Measurements from ENCODE around the gene FLRT2.

Gene FLRT2

GRCh38 chr14:85620947-85621346, 91.0 kb downstream of the FLRT2 start:
- Histone ChIP-seq H3K27ac (ENCODE audit: low read depth, low read length, poor library complexity, severe bottlenecking) (no peak overlapping the region), H3K27me3 (ENCODE audit: insufficient read depth, low read length) (no peaks in the 10 kb centered on the region), H3K9me2 (ENCODE audit: low read depth, low read length) (no peaks in the 10 kb centered on the region), H3K4me3 (ENCODE audit: low read depth, low read length, poor library complexity, severe bottlenecking) (no peak overlapping the region), H2AFZ (ENCODE audit: low read length) (no peak overlapping the region), H3F3A (ENCODE audit: insufficient read depth, low read length) (no peaks in the 10 kb centered on the region), H4K20me1 (ENCODE audit: insufficient read depth, low read length) (no peaks in the 10 kb centered on the region), H3K36me3 (ENCODE audit: insufficient read depth, low read length) (no peaks in the 10 kb centered on the region), H3K4me2 (ENCODE audit: low read length) (no peak overlapping the region), H3K4me1 (ENCODE audit: insufficient read depth, low read length, severe bottlenecking) (no peaks in the 10 kb centered on the region), H3K79me2 (ENCODE audit: insufficient read depth, low read length) (no peaks in the 10 kb centered on the region), H3K9me3 (ENCODE audit: low read length) (no peaks in the 10 kb centered on the region), H3K9ac (ENCODE audit: low read length) (no peak overlapping the region)
- no peak for TF ChIP-seq EZH2 (IDR thresholded peaks at IDR 0.05; ENCODE audit: borderline replicate concordance, low read length)
- TF ChIP-seq CTCF (IDR thresholded peaks at IDR 0.05; ENCODE audit: low read length), result no peak

- Histone ChIP-seq H3K4me3 (ENCODE audit: low read depth, low read length, poor library complexity, severe bottlenecking) (no peak overlapping the region), H4K20me1 (ENCODE audit: insufficient read depth, low read length) (no peaks in the 10 kb centered on the region), H3K9ac (ENCODE audit: low read length) (no peak overlapping the region), H3K79me2 (ENCODE audit: insufficient read depth, low read length) (no peaks in the 10 kb centered on the region), H3K27ac (ENCODE audit: low read depth, low read length, poor library complexity, severe bottlenecking) (no peak overlapping the region), H3K36me3 (ENCODE audit: insufficient read depth, low read length) (no peaks in the 10 kb centered on the region), H3K9me2 (ENCODE audit: low read depth, low read length) (no peaks in the 10 kb centered on the region), H3K9me3 (ENCODE audit: low read length) (no peaks in the 10 kb centered on the region), H3K27me3 (ENCODE audit: insufficient read depth, low read length) (no peaks in the 10 kb centered on the region), H3K4me1 (ENCODE audit: insufficient read depth, low read length, severe bottlenecking) (no peaks in the 10 kb centered on the region), H3F3A (ENCODE audit: insufficient read depth, low read length) (no peaks in the 10 kb centered on the region), H2AFZ (ENCODE audit: low read length) (no peak overlapping the region), H3K4me2 (ENCODE audit: low read length) (no peak overlapping the region)
- no peak for TF ChIP-seq EZH2 (IDR thresholded peaks at IDR 0.05; ENCODE audit: borderline replicate concordance, low read length)
- TF ChIP-seq CTCF (IDR thresholded peaks at IDR 0.05; ENCODE audit: low read length), result no peak
These were observed 92.2 kb downstream of the FLRT2 start for GRCh38 chr14:85622106-85622505.

- Histone ChIP-seq H4K20me1 (ENCODE audit: insufficient read depth, low read length) (no peaks in the 10 kb centered on the region), H3K9ac (ENCODE audit: low read length) (no peak overlapping the region), H3K36me3 (ENCODE audit: insufficient read depth, low read length) (no peaks in the 10 kb centered on the region), H3K4me3 (ENCODE audit: low read depth, low read length, poor library complexity, severe bottlenecking) (no peak overlapping the region), H3K4me2 (ENCODE audit: low read length) (no peak overlapping the region), H3K4me1 (ENCODE audit: insufficient read depth, low read length, severe bottlenecking) (no peaks in the 10 kb centered on the region), H3K27ac (ENCODE audit: low read depth, low read length, poor library complexity, severe bottlenecking) (no peak overlapping the region), H3K9me3 (ENCODE audit: low read length) (no peaks in the 10 kb centered on the region), H3K9me2 (ENCODE audit: low read depth, low read length) (no peaks in the 10 kb centered on the region), H2AFZ (ENCODE audit: low read length) (no peak overlapping the region), H3K79me2 (ENCODE audit: insufficient read depth, low read length) (no peaks in the 10 kb centered on the region), H3K27me3 (ENCODE audit: insufficient read depth, low read length) (no peaks in the 10 kb centered on the region), H3F3A (ENCODE audit: insufficient read depth, low read length) (no peaks in the 10 kb centered on the region)
- TF ChIP-seq EZH2 (IDR thresholded peaks at IDR 0.05; ENCODE audit: borderline replicate concordance, low read length) (no peak), CTCF (IDR thresholded peaks at IDR 0.05; ENCODE audit: low read length) (no peak)
These were observed 93.2 kb downstream of the FLRT2 start for GRCh38 chr14:85622986-85623685.
